Erythroblast (primary cell): ENCODE measurements around the gene REV3L.

ENCODE experiments used
- GATA1 ChIP-seq: IDR thresholded peaks from 2 replicates; pipeline ENCODE4 v1.6.1; 2011; ENCODE audit warnings: low read depth, mild to moderate bottlenecking, control low read depth, low read length, moderate library complexity
- POLR2A ChIP-seq: IDR thresholded peaks from 2 replicates; pipeline ENCODE4 v1.6.1; 2011; ENCODE audit warnings: mild to moderate bottlenecking, low read length

DNA sequence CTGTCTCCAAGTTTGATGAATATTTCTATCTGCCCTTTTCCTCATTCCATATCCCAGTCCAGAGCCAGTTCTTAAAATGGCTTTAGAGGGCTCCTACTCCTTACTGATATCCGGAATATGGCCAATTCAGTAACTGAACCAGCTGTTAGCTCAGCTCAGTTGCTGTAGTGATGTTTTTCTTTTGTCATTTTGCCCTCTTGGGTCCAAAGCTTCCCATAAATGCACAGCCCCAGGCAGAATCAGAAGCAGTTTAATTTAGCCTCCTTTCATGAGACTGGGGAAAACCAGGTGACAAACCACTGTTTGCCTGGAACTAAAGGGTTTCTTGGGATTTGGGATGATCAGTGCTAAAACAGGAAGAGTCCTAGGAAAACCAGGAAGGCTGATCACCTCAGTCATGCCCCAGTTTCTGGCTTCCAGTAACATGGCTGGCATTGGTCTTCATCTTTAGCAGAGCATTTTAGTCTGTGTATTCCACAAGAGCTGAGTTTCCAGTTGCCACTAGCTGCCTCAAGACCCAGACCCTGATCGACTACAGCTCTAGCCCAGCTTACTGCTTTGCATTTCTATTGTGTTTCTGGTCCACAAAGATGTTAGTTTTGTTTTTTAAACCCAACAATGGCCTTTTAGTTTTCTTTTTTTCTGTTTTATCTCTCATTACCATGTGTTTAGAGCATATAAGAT, 40.6 kb upstream of the REV3L start:
- no peak for TF ChIP-seq POLR2A
- no peak for TF ChIP-seq GATA1
